GM19395 (cell line): Measurements from ENCODE around the gene IAH1.
"Not testable (repeated sequence)": the region's sequence is repeated elsewhere in the genome, so short reads cannot be mapped to it uniquely, and the experiment has no call there.

Experiments used
- ATAC-seq: cut with Tn5 transposase; IDR thresholded peaks from one replicate; pipeline ENCODE4 v1.9.1; 2021; ENCODE audit warnings: mild to moderate bottlenecking, moderate library complexity; ENCODE audit not compliant: unreplicated experiment

IAH1 gene

DNA sequence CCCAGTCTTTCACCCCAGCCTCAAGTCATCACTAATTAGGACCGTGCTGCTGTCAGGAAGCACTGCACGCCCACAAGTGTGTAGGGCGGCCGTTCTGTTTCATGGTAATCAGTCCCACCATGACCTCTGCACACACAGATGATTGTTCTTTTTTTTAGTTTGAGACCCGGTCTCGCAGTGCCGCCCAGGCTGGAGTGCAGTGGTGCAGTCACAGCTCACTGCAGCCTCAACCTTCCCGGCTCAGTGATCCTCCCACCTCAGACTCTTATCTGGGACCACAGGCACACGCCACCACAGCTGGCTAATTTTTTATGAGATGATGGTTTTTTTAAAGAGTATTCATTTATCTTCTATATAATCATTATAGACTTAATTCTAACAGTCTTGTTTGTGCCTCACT, 1.8 kb upstream of the IAH1 start:
- ATAC-seq: no peak

DNA sequence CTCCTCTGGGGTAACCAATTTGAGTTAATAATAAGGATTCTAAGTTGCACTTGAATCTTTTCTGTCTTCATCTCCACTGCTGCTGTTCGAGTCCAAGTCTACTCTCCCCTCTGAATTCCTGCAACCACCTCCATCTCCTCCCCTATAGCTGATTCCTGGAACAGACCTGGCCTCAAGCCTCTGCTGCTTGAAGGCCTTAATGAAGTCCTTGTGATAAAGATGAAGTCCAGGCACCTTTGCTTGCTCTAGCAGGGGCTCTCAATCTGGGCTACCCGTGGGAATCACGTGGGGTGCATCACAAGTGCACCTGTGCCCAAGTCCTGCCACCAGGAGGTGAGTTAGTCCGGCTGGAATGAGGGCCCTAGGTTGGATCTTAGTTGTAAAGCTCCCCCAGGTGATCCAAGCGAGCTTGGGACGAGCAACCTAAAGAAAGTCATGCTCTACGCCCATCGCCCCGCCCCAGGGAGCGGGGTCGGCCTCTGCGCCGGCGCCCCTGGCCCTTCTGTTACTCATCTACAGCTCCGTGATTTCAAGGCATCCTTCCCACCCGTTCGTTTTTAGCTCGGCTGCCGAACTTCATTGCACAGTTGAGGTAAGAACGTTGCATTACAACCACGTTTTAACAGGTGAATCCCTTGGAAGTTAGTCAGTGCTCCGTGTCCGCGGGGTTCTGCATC, 905 bp upstream of the IAH1 start:
- ATAC-seq: no peak

GRCh38 chr2:9473985-9474360, 378 bp upstream of the IAH1 start:
- peak; percentile 37 for ATAC-seq

GRCh38 chr2:9477914-9478313, 3.6 kb downstream of the IAH1 start:
- ATAC-seq: no peak

DNA sequence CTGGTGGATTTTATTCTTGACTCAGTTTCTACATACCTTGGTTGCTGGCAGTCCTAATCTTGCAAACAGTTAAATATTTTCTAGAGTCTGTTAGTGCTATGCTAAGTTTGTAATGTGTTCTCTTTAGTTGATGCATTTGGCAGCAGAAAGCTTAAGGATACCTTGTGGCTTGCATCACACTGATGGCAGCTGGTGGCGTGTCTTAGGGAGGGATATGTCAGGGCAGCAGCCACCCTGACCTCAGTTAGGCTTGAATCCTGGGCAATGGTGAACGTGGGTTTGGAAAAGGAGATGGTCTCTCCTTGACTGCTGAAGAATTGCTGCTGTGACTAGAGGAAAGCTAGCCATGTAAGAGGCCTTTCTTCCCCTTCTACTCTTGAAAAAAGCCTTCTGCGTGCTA, 4.2 kb downstream of the IAH1 start:
- no peak for ATAC-seq

DNA sequence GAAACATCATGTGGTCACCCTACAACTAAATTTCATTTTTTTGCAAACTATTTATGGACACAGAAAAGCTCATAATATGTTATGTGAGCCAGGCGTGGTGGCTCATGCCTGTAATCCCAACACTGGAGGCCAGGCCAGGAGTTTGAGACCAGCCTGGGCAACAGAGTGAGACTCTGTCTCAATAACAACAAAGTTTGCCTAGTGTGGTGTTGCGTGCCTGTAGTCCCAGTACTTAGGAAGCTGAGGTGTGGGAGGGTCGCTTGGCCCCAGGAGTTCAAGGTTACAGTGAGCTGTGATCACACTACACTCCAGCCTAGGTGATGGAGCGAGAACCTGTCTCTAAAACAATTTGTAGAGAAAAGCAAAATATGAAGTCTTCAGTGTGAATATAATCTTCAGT, 5.8 kb downstream of the IAH1 start:
- ATAC-seq: no peak

GRCh38 chr2:9483107-9483506, 8.8 kb downstream of the IAH1 start:
- ATAC-seq: no peak

- no peak for ATAC-seq
These were observed 10.2 kb downstream of the IAH1 start for GRCh38 chr2:9484533-9484932.

- ATAC-seq: no peak
These were observed 14.5 kb downstream of the IAH1 start for GRCh38 chr2:9488583-9489547.

- ATAC-seq: no peak
These were observed 16.4 kb downstream of the IAH1 start for GRCh38 chr2:9490789-9491188.

DNA sequence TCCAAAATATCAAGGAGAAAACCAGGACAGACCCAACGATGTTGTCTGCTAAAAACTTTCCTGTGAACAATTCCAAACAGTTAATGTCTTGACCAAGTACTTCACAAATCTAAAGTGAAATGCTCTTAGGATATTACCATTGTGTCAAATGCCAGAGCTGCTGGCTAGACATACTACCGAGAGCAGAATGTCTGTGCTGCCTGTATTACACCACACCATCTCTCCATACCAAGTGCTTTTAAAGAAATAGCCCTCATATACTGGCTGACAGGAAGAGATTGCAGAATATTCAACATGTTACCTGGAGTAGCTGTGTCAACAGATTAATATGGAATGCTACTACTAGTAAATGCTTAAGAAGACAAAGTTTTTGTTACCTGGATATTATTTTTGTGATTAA, 18.6 kb downstream of the IAH1 start:
- ATAC-seq: no peak

GRCh38 chr2:9493478-9493877, 19.1 kb downstream of the IAH1 start:
- ATAC-seq: no peak

DNA sequence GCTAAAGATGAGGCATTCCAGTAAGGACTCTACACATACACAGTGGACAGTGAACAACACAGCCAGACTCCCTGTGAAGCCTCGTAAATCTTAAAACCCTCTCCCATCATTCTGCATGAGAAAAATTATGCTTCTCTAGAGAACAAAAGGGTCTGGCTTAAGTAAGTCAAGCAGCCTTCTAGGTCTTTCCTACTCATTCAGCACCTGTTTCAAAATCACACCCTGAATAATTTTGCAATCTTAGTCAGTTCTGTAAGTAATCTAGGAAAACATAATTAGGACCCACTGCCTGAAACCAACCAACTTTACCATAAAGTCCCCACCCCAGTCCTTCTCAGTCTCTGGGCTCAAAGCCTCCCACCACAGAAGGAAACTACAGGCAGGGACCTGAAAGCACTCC, 19.7 kb downstream of the IAH1 start:
- no peak for ATAC-seq

- no peak for ATAC-seq
These were observed 22.7 kb downstream of the IAH1 start for GRCh38 chr2:9497017-9497416.

GRCh38 chr2:9498210-9498609, 23.9 kb downstream of the IAH1 start:
- ATAC-seq: no peak

DNA sequence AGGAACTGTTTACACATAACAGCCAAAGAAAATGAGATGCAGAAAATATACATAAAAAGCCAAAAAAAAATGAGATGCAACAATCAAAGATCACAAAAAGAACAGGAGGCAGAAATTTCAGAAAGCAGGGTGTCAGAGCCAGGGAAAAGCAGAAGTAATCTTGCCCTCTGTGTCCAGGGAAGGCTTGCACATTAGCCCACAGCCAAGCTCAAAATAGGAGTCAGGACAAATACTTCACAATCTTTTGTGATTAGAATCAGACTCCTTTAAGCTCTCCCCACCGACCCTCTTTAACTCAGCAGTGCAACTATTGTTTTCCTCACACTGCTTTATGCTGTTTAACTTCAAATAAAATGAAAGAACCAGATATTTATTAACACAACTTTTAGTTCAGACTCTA, 34.6 kb downstream of the IAH1 start:
- ATAC-seq: no peak

GRCh38 chr2:9513946-9514345, 39.6 kb downstream of the IAH1 start:
- ATAC-seq: not testable (repeated sequence)

DNA sequence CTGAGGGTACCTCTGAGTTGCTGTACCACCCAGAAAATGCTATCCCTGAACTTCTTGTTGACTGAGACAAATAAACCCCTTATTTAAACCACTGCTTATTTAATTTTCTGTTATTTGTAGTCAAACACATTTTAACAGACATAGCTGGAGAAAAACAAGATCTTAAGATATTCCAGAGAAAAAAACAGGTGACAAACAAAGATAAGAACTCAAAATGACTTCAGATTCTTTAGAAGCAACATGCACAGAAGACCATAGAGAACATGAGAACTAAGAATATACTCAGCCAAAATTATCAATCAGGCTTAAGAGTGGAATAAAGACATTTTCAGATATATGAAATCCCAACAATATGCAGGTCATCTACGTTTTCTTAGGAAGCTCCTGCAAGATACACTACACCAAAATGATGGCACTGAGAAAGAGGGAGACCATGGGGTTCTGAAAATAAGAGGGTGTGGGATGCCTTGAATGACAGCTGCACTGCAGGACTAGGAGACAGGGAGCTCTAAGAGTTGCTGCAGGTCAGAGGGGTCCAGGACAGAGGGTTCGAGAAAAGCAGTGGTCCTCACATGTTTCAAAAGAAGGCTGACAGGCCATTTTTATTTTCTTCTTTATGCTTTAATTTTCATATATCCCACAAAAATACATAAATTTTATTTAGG, 42.9 kb downstream of the IAH1 start:
- no peak for ATAC-seq

GRCh38 chr2:9518163-9518562, 43.8 kb downstream of the IAH1 start:
- ATAC-seq: no peak

DNA sequence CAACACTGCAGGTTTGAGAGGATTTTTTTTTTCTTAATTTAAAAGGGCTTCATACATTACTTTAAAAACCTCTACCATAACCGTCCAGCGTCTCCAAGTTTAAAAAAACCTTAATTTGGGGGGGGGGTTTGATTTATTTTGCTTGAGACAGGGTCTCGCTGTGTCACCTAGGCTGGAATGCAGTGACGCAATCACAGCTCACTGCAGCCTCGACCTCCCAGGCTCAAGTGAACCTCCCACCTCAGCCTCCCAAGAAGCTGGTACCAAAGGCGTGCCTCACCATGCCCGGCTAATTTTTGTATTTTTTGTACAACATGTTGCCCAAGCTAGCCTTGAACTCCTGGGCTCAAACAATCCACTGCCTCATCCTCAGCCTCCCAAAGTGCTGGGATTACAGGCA, 44.4 kb downstream of the IAH1 start:
- no peak for ATAC-seq

GRCh38 chr2:9519250-9519649, 44.9 kb downstream of the IAH1 start:
- ATAC-seq: no peak

- ATAC-seq: no peak
These were observed 49.9 kb downstream of the IAH1 start for GRCh38 chr2:9524291-9524690.
